ENCODE data around the gene ZKSCAN3. TPM values are rescaled to one million over a fixed set of nuclear protein-coding genes. Genes with fewer than 3 reads are reported as not detected.
"Not testable (repeated sequence)": the region's sequence is repeated elsewhere in the genome, so short reads cannot be mapped to it uniquely, and the experiment has no call there.

ZKSCAN3 gene
- total RNA-seq, result 1 to 10 TPM; 1.3 TPM

- Mint-ChIP-seq H3K36me3 (ENCODE audit: low read depth) (no peaks in the 10 kb centered on the region), H3K9me3 (no peaks in the 10 kb centered on the region), H3K4me1 (ENCODE audit: low read depth) (peaks cover 22% of the 10 kb centered on the region), H3K27ac (peak within 1 kb of the TSS; percentile 87), H3K27me3 (ENCODE audit: low read depth) (peaks cover 6% of the 10 kb centered on the region), H3K4me3 (peak within 1 kb of the TSS; percentile 97)
- intact Hi-C loops (cut with micrococcal nuclease), result loop anchor here (1.0 kb wide), 2 partner anchors 15 to 83 kb away; partner anchors contain the start of gene ZSCAN26
- DNase-seq, result peak; percentile 93
- CTCF ChIA-PET, result interaction anchor here (0.6 to 1.1 kb wide), 3 partner anchors 32 to 174 kb away, joined by 3 to 4 read pairs (median 3); no protein-coding TSS in a partner anchor
These were observed at the start of gene ZKSCAN3 for GRCh38 chr6:28349892-28350737. ZKSCAN3 (plus strand) TSS chr6:28349947; CDS start chr6:28359587, 9,640 bp downstream.

GRCh38 chr6:28303570-28303969 lies 46.2 kb upstream of the ZKSCAN3 start:
- CTCF ChIA-PET, result no interaction called here
- Mint-ChIP-seq H3K36me3 (ENCODE audit: low read depth) (no peaks in the 10 kb centered on the region), H3K27ac (peak overlapping the region; percentile 0), H3K4me3 (peak overlapping the region; percentile 15), H3K9me3 (peaks cover 3% of the 10 kb centered on the region), H3K4me1 (ENCODE audit: low read depth) (peaks cover 23% of the 10 kb centered on the region), H3K27me3 (ENCODE audit: low read depth) (peaks cover 9% of the 10 kb centered on the region)
- no peak for DNase-seq
- intact Hi-C loops (cut with micrococcal nuclease), result loop anchor here (2.0 kb wide), 1 partner anchor 31 kb away; no protein-coding TSS in a partner anchor

DNA sequence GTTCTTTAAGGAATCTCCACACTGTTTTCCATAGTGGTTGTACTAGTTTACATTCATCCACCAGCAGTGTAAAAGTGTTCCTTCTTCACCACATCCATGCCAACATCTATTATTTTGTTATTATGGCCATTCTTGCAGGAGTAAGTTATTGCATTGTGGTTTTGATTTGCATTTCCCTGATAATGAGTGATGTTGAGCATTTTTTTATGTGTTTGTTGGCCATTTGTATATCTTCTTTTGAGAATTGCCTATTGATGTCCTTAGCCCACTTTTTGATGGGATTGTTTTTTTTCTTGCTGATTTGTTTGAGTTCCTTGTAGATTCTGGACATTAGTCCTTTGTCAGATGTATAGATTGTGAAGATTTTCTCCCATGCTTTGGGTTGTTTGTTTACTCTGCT lies 43.4 kb upstream of the ZKSCAN3 start:
- peaks cover 23% of the 10 kb centered on the region for H3K4me1 Mint-ChIP-seq (ENCODE audit: low read depth)
- H3K36me3 Mint-ChIP-seq (ENCODE audit: low read depth); H3K4me3 Mint-ChIP-seq; CTCF ChIA-PET; H3K9me3 Mint-ChIP-seq; intact Hi-C loops (cut with micrococcal nuclease); H3K27ac Mint-ChIP-seq; DNase-seq: not testable (repeated sequence)
- peaks cover 28% of the 10 kb centered on the region for H3K27me3 Mint-ChIP-seq (ENCODE audit: low read depth)

DNA sequence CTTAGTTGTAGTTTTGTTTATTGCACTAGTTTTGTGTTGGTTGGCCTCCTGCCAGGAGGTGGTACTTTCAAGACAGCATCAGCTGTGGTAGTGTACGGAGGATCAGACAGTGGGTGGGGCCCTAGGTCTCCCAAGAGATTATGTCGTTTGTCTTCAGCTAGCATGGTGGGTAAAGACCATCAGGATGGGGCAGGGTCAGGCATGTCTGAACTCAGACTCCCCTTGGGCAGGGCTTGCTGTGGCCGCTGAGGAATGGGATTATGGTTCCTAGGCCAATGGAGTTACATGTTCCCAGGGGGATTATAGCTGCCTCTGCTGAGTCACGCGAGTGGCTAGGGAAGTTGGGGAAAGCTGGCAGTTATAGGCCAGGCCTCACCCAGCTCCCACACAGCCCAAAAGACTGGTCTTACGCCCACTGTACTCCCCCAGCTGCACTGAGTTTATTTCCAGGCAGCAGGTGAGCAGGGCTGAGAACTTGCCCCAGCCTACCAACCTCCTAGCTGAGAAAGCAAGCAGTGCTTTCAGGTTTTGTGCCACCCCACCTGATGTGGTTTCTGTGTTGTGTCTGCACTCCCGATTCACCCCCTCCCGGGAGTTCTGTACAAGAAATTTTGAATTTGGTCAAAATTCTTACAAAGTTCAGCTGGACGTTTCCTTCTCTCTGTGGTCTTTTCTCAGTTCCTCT lies 38.5 kb upstream of the ZKSCAN3 start:
- CTCF ChIA-PET, result interaction anchor here (0.5 kb wide), 1 partner anchor 1018 kb away, joined by 3 read pairs; no protein-coding TSS in a partner anchor
- no peaks in the 10 kb centered on the region for H3K4me1 Mint-ChIP-seq (ENCODE audit: low read depth)
- H3K27me3 Mint-ChIP-seq (ENCODE audit: low read depth), result peaks cover 39% of the 10 kb centered on the region

GRCh38 chr6:28312939-28313338 lies 36.8 kb upstream of the ZKSCAN3 start:
- no peak for DNase-seq
- Mint-ChIP-seq H3K27me3 (ENCODE audit: low read depth) (peaks cover 34% of the 10 kb centered on the region), H3K27ac (no peak overlapping the region), H3K4me3 (no peak overlapping the region), H3K9me3 (no peaks in the 10 kb centered on the region), H3K4me1 (ENCODE audit: low read depth) (no peaks in the 10 kb centered on the region), H3K36me3 (ENCODE audit: low read depth) (no peaks in the 10 kb centered on the region)
- intact Hi-C loops (cut with micrococcal nuclease), result no loop called here
- CTCF ChIA-PET, result interaction anchor here (0.8 kb wide), 1 partner anchor 18 kb away, joined by 4 read pairs; no protein-coding TSS in a partner anchor

More for the DNA sequence above, 38.5 kb upstream of the ZKSCAN3 start:
- Mint-ChIP-seq H3K9me3 (peaks cover 3% of the 10 kb centered on the region), H3K4me3 (no peak overlapping the region), H3K27ac (no peak overlapping the region), H3K36me3 (ENCODE audit: low read depth) (no peaks in the 10 kb centered on the region)
- intact Hi-C loops (cut with micrococcal nuclease), result no loop called here
- no peak for DNase-seq

- no peaks in the 10 kb centered on the region for H3K9me3 Mint-ChIP-seq
- peaks cover 16% of the 10 kb centered on the region for H3K27me3 Mint-ChIP-seq (ENCODE audit: low read depth)
- no peak overlapping the region for H3K4me3 Mint-ChIP-seq
- no peaks in the 10 kb centered on the region for H3K36me3 Mint-ChIP-seq (ENCODE audit: low read depth)
- CTCF ChIA-PET, result no interaction called here
- H3K27ac Mint-ChIP-seq, result no peak overlapping the region
- DNase-seq, result no peak
- no peaks in the 10 kb centered on the region for H3K4me1 Mint-ChIP-seq (ENCODE audit: low read depth)
- intact Hi-C loops (cut with micrococcal nuclease), result no loop called here
These were observed 34.1 kb upstream of the ZKSCAN3 start for GRCh38 chr6:28315628-28316027.

DNA sequence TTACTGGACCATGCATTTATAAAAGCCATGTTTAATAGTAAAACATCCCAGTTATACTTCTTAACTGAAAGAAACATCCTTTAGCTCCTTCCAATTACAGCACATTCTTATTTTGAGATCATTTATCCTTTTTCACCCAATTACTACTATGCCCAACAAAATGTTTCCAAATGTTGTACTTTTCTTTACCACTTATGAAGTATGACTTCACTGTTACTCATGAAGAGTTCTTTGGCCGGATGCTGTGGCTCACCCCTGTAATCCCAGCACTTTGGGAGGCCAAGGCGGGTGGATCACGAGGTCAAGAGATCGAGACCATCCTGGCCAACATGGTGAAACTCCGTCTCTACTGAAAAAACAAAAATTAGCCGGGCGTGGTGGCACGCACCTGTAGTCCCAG lies 31.9 kb upstream of the ZKSCAN3 start:
- H3K4me1 Mint-ChIP-seq (ENCODE audit: low read depth); H3K36me3 Mint-ChIP-seq (ENCODE audit: low read depth); DNase-seq; H3K27me3 Mint-ChIP-seq (ENCODE audit: low read depth); H3K9me3 Mint-ChIP-seq; H3K4me3 Mint-ChIP-seq; H3K27ac Mint-ChIP-seq; intact Hi-C loops (cut with micrococcal nuclease); CTCF ChIA-PET: not testable (repeated sequence)

DNA sequence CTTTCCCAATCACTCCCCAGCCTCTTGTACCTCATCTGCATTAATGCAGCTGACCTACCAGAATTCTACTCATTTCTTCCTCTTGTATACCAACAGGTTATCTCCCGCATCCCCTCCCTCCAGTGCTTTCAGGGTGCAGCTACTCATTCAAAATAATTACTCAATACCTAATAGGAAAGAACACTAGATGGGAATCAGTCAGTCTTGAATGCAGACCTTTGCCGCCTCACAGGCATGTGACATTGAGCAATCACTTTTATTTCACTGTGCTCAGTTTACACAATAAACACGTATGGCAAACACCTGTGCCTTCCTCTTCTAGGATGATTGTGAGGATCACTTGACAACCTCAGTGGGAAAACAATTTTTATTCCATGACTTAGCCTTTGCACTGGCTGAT lies 27.1 kb upstream of the ZKSCAN3 start:
- no peak for DNase-seq
- Mint-ChIP-seq H3K4me1 (ENCODE audit: low read depth) (no peaks in the 10 kb centered on the region), H3K27ac (no peak overlapping the region), H3K4me3 (no peak overlapping the region), H3K9me3 (peaks cover 23% of the 10 kb centered on the region), H3K36me3 (ENCODE audit: low read depth) (peaks cover 17% of the 10 kb centered on the region), H3K27me3 (ENCODE audit: low read depth) (no peaks in the 10 kb centered on the region)
- CTCF ChIA-PET, result no interaction called here
- intact Hi-C loops (cut with micrococcal nuclease), result no loop called here

- H3K27ac Mint-ChIP-seq, result no peak overlapping the region
- H3K36me3 Mint-ChIP-seq (ENCODE audit: low read depth), result peaks cover 25% of the 10 kb centered on the region
- H3K4me1 Mint-ChIP-seq (ENCODE audit: low read depth), result no peaks in the 10 kb centered on the region
- H3K9me3 Mint-ChIP-seq, result peaks cover 29% of the 10 kb centered on the region
- no peaks in the 10 kb centered on the region for H3K27me3 Mint-ChIP-seq (ENCODE audit: low read depth)
- no peak overlapping the region for H3K4me3 Mint-ChIP-seq
- DNase-seq, result no peak
- CTCF ChIA-PET, result interaction anchor here (0.8 kb wide), 1 partner anchor 11 kb away, joined by 3 read pairs; no protein-coding TSS in a partner anchor
- intact Hi-C loops (cut with micrococcal nuclease), result no loop called here
These were observed 25.8 kb upstream of the ZKSCAN3 start for GRCh38 chr6:28323813-28324424.

- Mint-ChIP-seq H3K36me3 (ENCODE audit: low read depth) (peaks cover 29% of the 10 kb centered on the region), H3K4me1 (ENCODE audit: low read depth) (no peaks in the 10 kb centered on the region), H3K27me3 (ENCODE audit: low read depth) (no peaks in the 10 kb centered on the region), H3K9me3 (peaks cover 31% of the 10 kb centered on the region), H3K4me3 (no peak overlapping the region), H3K27ac (no peak overlapping the region)
- DNase-seq, result no peak
- intact Hi-C loops (cut with micrococcal nuclease), result no loop called here
- CTCF ChIA-PET, result no interaction called here
These were observed 23.3 kb upstream of the ZKSCAN3 start for GRCh38 chr6:28326371-28326948.

DNA sequence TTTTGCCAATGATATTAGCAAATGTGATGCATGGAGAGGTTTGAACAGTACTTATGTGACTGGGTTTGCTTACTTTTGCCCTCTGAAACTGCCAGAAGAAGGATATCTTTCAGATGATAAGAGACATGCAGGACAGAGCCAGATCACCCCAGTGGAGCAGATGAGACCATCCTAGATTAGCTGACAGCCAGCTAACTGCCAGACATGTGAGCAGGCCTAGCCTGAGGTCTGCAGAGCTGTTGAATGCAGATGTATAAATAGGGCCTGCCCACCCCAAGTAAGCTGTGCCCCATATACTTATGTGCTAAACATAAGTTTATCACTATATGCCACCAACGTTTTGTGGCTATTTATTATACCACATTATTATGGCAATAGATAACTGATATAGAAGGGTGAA lies 19.7 kb upstream of the ZKSCAN3 start:
- Mint-ChIP-seq H3K9me3 (peaks cover 30% of the 10 kb centered on the region), H3K4me1 (ENCODE audit: low read depth) (peaks cover 4% of the 10 kb centered on the region), H3K4me3 (no peak overlapping the region), H3K27me3 (ENCODE audit: low read depth) (no peaks in the 10 kb centered on the region), H3K36me3 (ENCODE audit: low read depth) (peaks cover 29% of the 10 kb centered on the region), H3K27ac (no peak overlapping the region)
- CTCF ChIA-PET, result no interaction called here
- DNase-seq, result no peak
- intact Hi-C loops (cut with micrococcal nuclease), result no loop called here

- no peaks in the 10 kb centered on the region for H3K27me3 Mint-ChIP-seq (ENCODE audit: low read depth)
- no peak for DNase-seq
- H3K4me1 Mint-ChIP-seq (ENCODE audit: low read depth), result peaks cover 4% of the 10 kb centered on the region
- H3K4me3 Mint-ChIP-seq, result no peak overlapping the region
- intact Hi-C loops (cut with micrococcal nuclease), result no loop called here
- H3K9me3 Mint-ChIP-seq, result peaks cover 7% of the 10 kb centered on the region
- H3K36me3 Mint-ChIP-seq (ENCODE audit: low read depth), result peaks cover 8% of the 10 kb centered on the region
- CTCF ChIA-PET, result interaction anchor here (3.0 kb wide), 1 partner anchor 23 kb away, joined by 10 read pairs; no protein-coding TSS in a partner anchor
- H3K27ac Mint-ChIP-seq, result no peak overlapping the region
These were observed 16.7 kb upstream of the ZKSCAN3 start for GRCh38 chr6:28333047-28333446.

All from activated naive CD4-positive, alpha-beta T cell treated with anti-CD3 and anti-CD28 coated beads for 36 hours (primary cell).